ENCODE measurements around the gene DLL1. TPM values are rescaled to one million over a fixed set of nuclear protein-coding genes. Genes with fewer than 3 reads are reported as not detected.

Gene DLL1
- total RNA-seq, 2 experiments from 2014 or later: not detected

- Histone ChIP-seq H3K4me1 (ENCODE audit: insufficient read depth, low read length, poor library complexity, severe bottlenecking) (no peaks in the 10 kb centered on the region), H3K79me2 (ENCODE audit: insufficient read depth, low read depth, low read length) (no peaks in the 10 kb centered on the region), H3K36me3 (ENCODE audit: insufficient read depth, low read length) (no peaks in the 10 kb centered on the region), H3K9me3 (ENCODE audit: low read length) (no peaks in the 10 kb centered on the region), H3K4me3 (ENCODE audit: low read depth, low read length, poor library complexity, severe bottlenecking) (no peak overlapping the region), H3K27ac (ENCODE audit: low read depth, low read length, poor library complexity, severe bottlenecking) (no peak overlapping the region), H4K20me1 (ENCODE audit: insufficient read depth, low read length) (no peaks in the 10 kb centered on the region), H3K9me2 (ENCODE audit: insufficient read depth, low read length) (no peaks in the 10 kb centered on the region), H3K4me2 (ENCODE audit: low read length) (no peak overlapping the region), H2AFZ (ENCODE audit: low read length) (no peak overlapping the region)
- TF ChIP-seq, protein P1, sequence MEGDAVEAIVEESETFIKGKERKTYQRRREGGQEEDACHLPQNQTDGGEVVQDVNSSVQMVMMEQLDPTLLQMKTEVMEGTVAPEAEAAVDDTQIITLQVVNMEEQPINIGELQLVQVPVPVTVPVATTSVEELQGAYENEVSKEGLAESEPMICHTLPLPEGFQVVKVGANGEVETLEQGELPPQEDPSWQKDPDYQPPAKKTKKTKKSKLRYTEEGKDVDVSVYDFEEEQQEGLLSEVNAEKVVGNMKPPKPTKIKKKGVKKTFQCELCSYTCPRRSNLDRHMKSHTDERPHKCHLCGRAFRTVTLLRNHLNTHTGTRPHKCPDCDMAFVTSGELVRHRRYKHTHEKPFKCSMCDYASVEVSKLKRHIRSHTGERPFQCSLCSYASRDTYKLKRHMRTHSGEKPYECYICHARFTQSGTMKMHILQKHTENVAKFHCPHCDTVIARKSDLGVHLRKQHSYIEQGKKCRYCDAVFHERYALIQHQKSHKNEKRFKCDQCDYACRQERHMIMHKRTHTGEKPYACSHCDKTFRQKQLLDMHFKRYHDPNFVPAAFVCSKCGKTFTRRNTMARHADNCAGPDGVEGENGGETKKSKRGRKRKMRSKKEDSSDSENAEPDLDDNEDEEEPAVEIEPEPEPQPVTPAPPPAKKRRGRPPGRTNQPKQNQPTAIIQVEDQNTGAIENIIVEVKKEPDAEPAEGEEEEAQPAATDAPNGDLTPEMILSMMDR (conservative IDR thresholded peaks at IDR 0.05; ENCODE audit: low read length): no peak
- no peak for TF ChIP-seq EZH2phosphoT487 (IDR thresholded peaks at IDR 0.05; ENCODE audit: borderline replicate concordance, low read depth, low read length)
- CTCF ChIA-PET (ENCODE audit: unreplicated experiment): no interaction called here
- POLR2A ChIA-PET: no interaction called here
- intact Hi-C loops (cut with micrococcal nuclease; ENCODE audit: unreplicated experiment): no loop called here
- no TSS peak for BruUV-seq (replicated peaks)
- no peak for DNase-seq (ENCODE audit: low spot score)
Observed at GRCh38 chr6:170264086-170264485, 26.8 kb downstream of the DLL1 start.

DNA sequence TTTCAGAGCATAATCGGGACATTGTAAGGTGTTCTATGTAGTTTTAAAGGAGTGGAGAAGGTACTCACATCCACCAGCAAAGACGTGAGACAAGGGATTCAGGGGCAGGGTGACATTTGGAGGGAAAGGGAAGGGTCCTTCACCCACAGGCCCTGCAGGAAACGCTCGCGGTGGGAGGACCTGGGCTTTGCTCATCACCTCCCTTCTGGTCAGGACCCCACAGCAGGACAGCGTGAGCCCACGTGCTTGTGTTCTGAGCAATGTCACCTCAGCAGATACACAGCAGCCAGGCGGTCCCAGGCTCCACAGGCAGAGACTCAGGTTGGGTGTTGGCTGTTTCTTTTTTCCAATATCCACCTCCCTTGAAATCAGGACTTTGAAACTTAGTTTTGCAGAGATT, 27.5 kb downstream of the DLL1 start:
- DNase-seq (ENCODE audit: low spot score): no peak
- Histone ChIP-seq H3K4me1 (ENCODE audit: insufficient read depth, low read length, poor library complexity, severe bottlenecking) (no peaks in the 10 kb centered on the region), H3K9me3 (ENCODE audit: low read length) (no peaks in the 10 kb centered on the region), H3K4me2 (ENCODE audit: low read length) (no peak overlapping the region), H2AFZ (ENCODE audit: low read length) (no peak overlapping the region), H3K79me2 (ENCODE audit: insufficient read depth, low read depth, low read length) (no peaks in the 10 kb centered on the region), H3K9me2 (ENCODE audit: insufficient read depth, low read length) (no peaks in the 10 kb centered on the region), H3K36me3 (ENCODE audit: insufficient read depth, low read length) (no peaks in the 10 kb centered on the region), H4K20me1 (ENCODE audit: insufficient read depth, low read length) (no peaks in the 10 kb centered on the region), H3K4me3 (ENCODE audit: low read depth, low read length, poor library complexity, severe bottlenecking) (no peak overlapping the region), H3K27ac (ENCODE audit: low read depth, low read length, poor library complexity, severe bottlenecking) (no peak overlapping the region)
- intact Hi-C loops (cut with micrococcal nuclease; ENCODE audit: unreplicated experiment): no loop called here
- POLR2A ChIA-PET: no interaction called here
- CTCF ChIA-PET (ENCODE audit: unreplicated experiment): no interaction called here
- BruUV-seq (replicated peaks): no TSS peak
- TF ChIP-seq, protein P1 (conservative IDR thresholded peaks at IDR 0.05; ENCODE audit: low read length): no peak
- no peak for TF ChIP-seq EZH2phosphoT487 (IDR thresholded peaks at IDR 0.05; ENCODE audit: borderline replicate concordance, low read depth, low read length)

- no peak for TF ChIP-seq EZH2phosphoT487 (IDR thresholded peaks at IDR 0.05; ENCODE audit: borderline replicate concordance, low read depth, low read length)
- TF ChIP-seq, protein P1 (conservative IDR thresholded peaks at IDR 0.05; ENCODE audit: low read length): no peak
- H2AFZ ChIP-seq (ENCODE audit: low read length): no peak overlapping the region
- no peak for DNase-seq (ENCODE audit: low spot score)
- H3K79me2 ChIP-seq (ENCODE audit: insufficient read depth, low read depth, low read length): no peaks in the 10 kb centered on the region
- no peak overlapping the region for H3K4me2 ChIP-seq (ENCODE audit: low read length)
- H3K9me2 ChIP-seq (ENCODE audit: insufficient read depth, low read length): no peaks in the 10 kb centered on the region
- BruUV-seq (replicated peaks): no TSS peak
- H3K4me1 ChIP-seq (ENCODE audit: insufficient read depth, low read length, poor library complexity, severe bottlenecking): no peaks in the 10 kb centered on the region
- intact Hi-C loops (cut with micrococcal nuclease; ENCODE audit: unreplicated experiment): no loop called here
- H3K27ac ChIP-seq (ENCODE audit: low read depth, low read length, poor library complexity, severe bottlenecking): no peak overlapping the region
- ChIA-PET CTCF (ENCODE audit: unreplicated experiment) (interaction anchor here (0.7 kb wide), 1 partner anchor 77 kb away, joined by 3 read pairs; no protein-coding TSS in a partner anchor), POLR2A (no interaction called here)
- H4K20me1 ChIP-seq (ENCODE audit: insufficient read depth, low read length): no peaks in the 10 kb centered on the region
- H3K4me3 ChIP-seq (ENCODE audit: low read depth, low read length, poor library complexity, severe bottlenecking): no peak overlapping the region
- no peaks in the 10 kb centered on the region for H3K36me3 ChIP-seq (ENCODE audit: insufficient read depth, low read length)
- H3K9me3 ChIP-seq (ENCODE audit: low read length): no peaks in the 10 kb centered on the region
Observed at GRCh38 chr6:170262489-170263088, 28.3 kb downstream of the DLL1 start.

All from OCI-LY7 (cell line).